Activated CD8-positive, alpha-beta memory T cell treated with anti-CD3 and anti-CD28 coated beads for 48 hours (primary cell): ENCODE data around the gene PTTG1IP.
"Not testable (repeated sequence)": the region's sequence is repeated elsewhere in the genome, so short reads cannot be mapped to it uniquely, and the experiment has no call there.

Source experiments
- DNase-seq, 3 experiments: peaks; one replicate each; pipeline ENCODE4 v3.0.0-alpha.2; 2020; ENCODE audit warnings: low read depth in 2 of 3, low spot score in 2 of 3

PTTG1IP gene

GRCh38 chr21:44885615-44886014 lies 12.1 kb upstream of the PTTG1IP start:
- no peak for DNase-seq

- DNase-seq: no peak
Measured at GRCh38 chr21:44884097-44884496, 10.6 kb upstream of the PTTG1IP start.

GRCh38 chr21:44883250-44883649 lies 9.8 kb upstream of the PTTG1IP start:
- DNase-seq: no peak

GRCh38 chr21:44881198-44881872 lies 7.8 kb upstream of the PTTG1IP start:
- no peak for DNase-seq

GRCh38 chr21:44880405-44881197 lies 7.1 kb upstream of the PTTG1IP start:
- DNase-seq: no peak

GRCh38 chr21:44879238-44879637 lies 5.7 kb upstream of the PTTG1IP start:
- not testable (repeated sequence) for DNase-seq

DNA sequence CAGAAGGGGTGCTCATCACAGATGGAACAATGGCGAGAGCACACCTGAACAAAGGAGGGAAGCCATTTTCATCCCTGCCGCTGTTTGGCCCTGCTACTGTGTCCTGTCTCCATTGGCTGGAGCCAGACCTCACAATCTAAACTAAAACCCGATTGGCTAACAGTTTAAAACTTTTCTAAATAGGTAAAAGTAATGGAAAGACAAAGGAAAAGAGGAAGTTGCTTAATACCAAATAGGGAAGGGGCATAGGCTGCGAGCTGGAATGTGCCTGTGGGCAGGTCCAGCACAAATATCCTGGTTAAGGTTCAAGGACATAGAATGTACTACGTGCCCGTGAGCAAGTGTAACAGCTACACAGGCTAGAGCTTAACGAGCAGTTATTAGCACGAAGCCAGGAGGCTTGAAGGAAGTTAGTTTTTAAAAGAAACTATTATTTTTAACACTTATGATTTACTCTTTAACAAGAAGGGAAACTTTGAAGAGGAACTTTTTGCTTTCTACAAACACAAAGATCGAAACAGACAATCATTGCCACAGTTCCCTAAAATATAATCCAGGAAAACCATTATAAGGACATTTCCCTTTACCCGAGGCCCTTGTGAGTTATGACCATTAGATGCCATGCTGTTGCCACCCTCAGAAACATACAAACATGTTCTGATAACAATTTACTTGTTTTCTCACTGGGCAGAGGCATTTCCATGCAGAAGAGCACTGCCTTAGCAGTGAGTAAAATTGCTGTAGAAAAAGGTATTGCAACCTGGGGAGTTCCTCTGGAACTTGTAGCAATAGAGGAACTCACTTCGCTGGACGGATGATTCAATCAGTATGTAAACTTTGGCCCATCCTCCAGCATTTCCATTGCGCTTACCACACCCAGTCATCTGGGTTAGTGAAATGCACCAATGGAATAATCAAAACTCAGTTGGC lies 4.8 kb upstream of the PTTG1IP start:
- no peak for DNase-seq

GRCh38 chr21:44876849-44877575 lies 3.5 kb upstream of the PTTG1IP start:
- DNase-seq: no peak

DNA sequence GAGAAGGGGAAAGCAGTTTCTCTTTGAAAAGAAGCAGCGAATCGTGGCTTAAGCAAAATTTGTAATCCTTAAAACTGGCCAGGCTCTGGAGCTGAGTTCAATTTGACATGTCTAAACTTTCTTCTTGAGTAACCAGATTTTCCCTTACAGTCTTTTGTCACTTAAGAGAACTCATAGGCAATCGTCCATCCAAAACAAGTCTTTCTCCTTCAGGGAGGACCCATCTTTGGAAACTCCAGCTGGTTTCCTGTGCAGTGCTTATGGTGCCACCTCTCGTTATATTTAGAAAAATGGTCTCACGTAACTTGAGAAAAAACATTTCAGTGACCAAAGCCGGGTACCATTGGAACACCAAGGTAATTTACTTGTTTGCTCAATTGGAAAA lies 1.8 kb upstream of the PTTG1IP start:
- DNase-seq: no peak

GRCh38 chr21:44874497-44875315 lies 1.2 kb upstream of the PTTG1IP start:
- no peak for DNase-seq

DNA sequence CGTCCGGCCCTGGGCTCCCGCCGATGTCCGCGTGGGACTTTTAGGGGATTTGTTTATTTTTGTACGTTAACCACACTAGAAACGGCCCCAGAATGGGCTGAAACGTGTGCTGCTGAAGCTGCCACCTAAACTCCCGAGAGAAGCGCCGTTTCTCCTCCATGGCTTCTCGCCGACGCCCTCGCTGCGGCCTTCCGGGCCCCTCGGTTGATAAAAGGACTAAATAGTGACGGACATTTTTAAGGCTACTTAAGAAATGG lies 678 bp upstream of the PTTG1IP start:
- DNase-seq: no peak

GRCh38 chr21:44872649-44873355 lies 688 bp downstream of the PTTG1IP start:
- no peak for DNase-seq

GRCh38 chr21:44872323-44872648 lies 1.2 kb downstream of the PTTG1IP start:
- no peak for DNase-seq

- no peak for DNase-seq
Measured at GRCh38 chr21:44871576-44872269, 1.8 kb downstream of the PTTG1IP start.

DNA sequence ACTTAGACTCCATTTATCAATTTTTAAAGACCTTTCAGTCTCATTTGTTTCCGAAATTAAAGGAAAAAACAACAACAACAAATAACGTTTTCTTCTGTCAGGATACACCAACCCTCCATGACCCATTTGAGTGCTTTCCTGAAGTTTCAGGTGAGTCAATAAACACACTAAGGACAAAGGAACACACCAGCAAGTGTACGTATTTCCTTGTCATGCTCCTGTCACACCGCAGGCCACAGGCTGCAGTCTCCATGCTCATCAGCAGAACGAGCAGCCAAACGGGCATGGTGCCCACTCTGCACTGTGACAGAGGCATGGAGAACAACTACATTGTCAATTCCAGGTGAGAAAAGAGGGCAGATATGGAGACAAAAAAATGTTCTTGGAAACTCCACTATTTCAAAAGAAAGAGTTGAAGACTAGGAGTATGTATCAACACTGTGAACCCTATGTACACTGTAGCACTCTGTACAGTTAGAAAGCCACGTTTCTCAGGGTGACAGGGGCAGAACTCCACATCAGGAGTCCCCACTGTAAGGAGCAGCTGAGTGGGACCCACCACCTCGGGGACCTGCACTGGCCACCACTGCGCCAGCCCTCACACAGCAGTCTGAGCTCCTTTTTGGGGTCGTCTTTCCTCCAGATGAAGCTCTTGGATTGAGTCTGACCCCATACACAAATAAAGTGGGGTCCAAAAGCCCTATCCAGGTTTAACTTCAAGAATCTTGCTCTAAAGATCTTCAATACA lies 2.6 kb downstream of the PTTG1IP start:
- no peak for DNase-seq

GRCh38 chr21:44869781-44870747 lies 3.4 kb downstream of the PTTG1IP start:
- no peak for DNase-seq

DNA sequence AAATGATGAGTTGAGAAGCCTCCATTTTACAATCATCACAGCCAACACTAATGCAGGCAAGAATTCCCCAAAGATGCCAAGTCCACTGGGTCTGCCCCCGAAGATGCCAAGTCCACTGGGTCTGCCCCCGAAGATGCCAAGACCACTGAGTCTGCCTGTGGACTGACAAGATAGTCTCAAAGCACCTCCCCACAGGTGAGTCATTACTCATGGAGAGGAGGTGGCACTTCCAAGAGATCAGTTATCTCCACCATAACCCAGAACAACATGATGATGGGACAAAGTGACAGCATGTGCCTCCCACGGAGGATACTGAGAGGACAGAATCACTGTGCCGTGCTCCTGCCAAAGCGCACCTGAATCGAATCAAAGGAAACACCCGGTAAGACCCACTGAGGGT lies 4.8 kb downstream of the PTTG1IP start:
- DNase-seq: no peak
